Fibroblast of lung (primary cell): Measurements from ENCODE around the gene SFT2D2. TPM values are rescaled to one million over a fixed set of nuclear protein-coding genes. Genes with fewer than 3 reads are reported as not detected.

Source experiments
- DNase-seq, 2 donors: peaks; one replicate each; pipeline versions ENCODE4 v3.0.0 to v3.0.0-alpha.2; 2010; ENCODE audit warnings: low read depth in 2 of 2
- H2AFZ ChIP-seq: 2 replicates; pipeline ENCODE4 v1.5.1; 2012; ENCODE audit warnings: low read length, control low read depth, inconsistent platforms
- H3K27ac ChIP-seq: 2 replicates; pipeline ENCODE4 v1.5.1; 2011; ENCODE audit warnings: low read length, control low read depth; ENCODE audit not compliant: insufficient read depth
- H3K27me3 ChIP-seq: 2 replicates; pipeline ENCODE4 v1.5.1; 2011; ENCODE audit warnings: mild to moderate bottlenecking, low read length; ENCODE audit not compliant: control insufficient read depth, insufficient read depth
- H3K36me3 ChIP-seq: 2 replicates; pipeline ENCODE4 v1.5.1; 2011; ENCODE audit warnings: low read length; ENCODE audit not compliant: control insufficient read depth, insufficient read depth
- H3K4me1 ChIP-seq: 2 replicates; pipeline ENCODE4 v1.5.1; 2011; ENCODE audit warnings: low read length; ENCODE audit not compliant: control insufficient read depth, insufficient read depth; ENCODE audit errors: extremely low read depth
- H3K4me2 ChIP-seq: 2 replicates; pipeline ENCODE4 v1.5.1; 2011; ENCODE audit warnings: low read length, control low read depth; ENCODE audit not compliant: insufficient read depth; ENCODE audit errors: extremely low read depth
- H3K4me3 ChIP-seq, 4 experiments: fragments of 200-600 bp in 1 of 4; sonication (generic) in 1 of 4; replicated peaks in 1 of 4; 2 replicates each; pipeline ENCODE4 v1.5.1; 2011 to 2016; ENCODE audit warnings: low read length in 4 of 4, low read depth in 3 of 4, mild to moderate bottlenecking in 3 of 4, control low read depth in 2 of 4, inconsistent platforms in 1 of 4, mixed read lengths in 1 of 4; ENCODE audit not compliant: insufficient read depth in 1 of 4; ENCODE audit errors: control extremely low read depth in 1 of 4
- H3K79me2 ChIP-seq: 2 replicates; pipeline ENCODE4 v1.5.1; 2012; ENCODE audit warnings: mild to moderate bottlenecking, low read length, inconsistent platforms; ENCODE audit not compliant: control insufficient read depth, insufficient read depth
- H3K9ac ChIP-seq: 2 replicates; pipeline ENCODE4 v1.5.1; 2011; ENCODE audit warnings: mild to moderate bottlenecking, low read length, control low read depth; ENCODE audit not compliant: insufficient read depth
- H3K9me3 ChIP-seq: 2 replicates; pipeline ENCODE4 v1.5.1; 2012; ENCODE audit warnings: low read depth, low read length; ENCODE audit not compliant: control insufficient read depth, insufficient read depth
- H4K20me1 ChIP-seq: 2 replicates; pipeline ENCODE4 v1.5.1; 2011; ENCODE audit warnings: low read length; ENCODE audit not compliant: control insufficient read depth, insufficient read depth; ENCODE audit errors: extremely low read depth
- EZH2 ChIP-seq: IDR thresholded peaks from 2 replicates; pipeline ENCODE4 v1.5.1; 2012; ENCODE audit warnings: low read length, control low read depth, mild to moderate bottlenecking; ENCODE audit errors: missing control alignments
- polyA plus RNA-seq, 2 donors: library from polyadenylated mRNA; depleted of rRNA in 1 of 2; stranded (reverse) in 1 of 2; unstranded in 1 of 2; fragments of >200 nt; gene quantifications; 2 replicates each; pipeline ENCODE4 v1.2.1, GENCODE V29; 2011 to 2012; ENCODE audit warnings: missing spikeins in 1 of 2
- total RNA-seq: library from RNA; depleted of rRNA; stranded (reverse); fragments of >200 nt; gene quantifications from 2 replicates; pipeline ENCODE4 v1.2.1, GENCODE V29; 2014
- TF ChIP-seq, protein P1 (sequence below), 2 donors: IDR thresholded peaks in 1 of 2; conservative IDR thresholded peaks in 1 of 2; 1 replicate in 1 of 2; 2 replicates in 1 of 2; pipeline ENCODE4 v1.5.1; 2011 to 2012; ENCODE audit warnings: low read length in 2 of 2, control low read depth in 1 of 2, inconsistent platforms in 1 of 2, low read depth in 1 of 2, mild to moderate bottlenecking in 1 of 2

Gene SFT2D2
- total and polyA plus RNA-seq, 2 donors (not counting 1 experiment from before 2014, with no cell fraction given), result 29.4 to 36.4 TPM

DNA sequence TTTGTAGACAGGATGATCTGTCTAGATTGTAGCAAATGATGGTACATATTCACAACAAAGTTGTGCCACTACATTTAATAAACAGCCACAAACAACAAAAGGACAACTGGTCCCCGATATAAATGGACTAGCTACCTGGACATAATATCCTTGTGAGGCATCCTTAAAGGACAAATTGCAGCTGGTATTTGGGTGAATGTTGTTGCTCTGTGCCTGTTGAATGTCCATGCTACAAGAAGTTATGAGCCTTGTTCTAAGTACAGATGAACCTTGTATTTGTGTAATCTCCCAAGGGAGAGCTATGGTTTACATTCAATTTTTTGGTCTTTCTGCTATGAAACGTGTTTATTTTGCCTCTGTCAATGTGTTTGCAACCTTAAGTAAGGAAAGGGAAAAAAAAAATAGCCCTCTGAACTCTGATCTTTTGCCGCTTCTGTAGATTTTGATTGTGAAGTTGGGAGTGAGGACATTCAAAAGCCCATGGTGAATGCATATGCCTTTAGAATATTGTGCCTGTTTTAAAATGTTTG is 26.5 kb downstream of the SFT2D2 start:
- no peak for DNase-seq
- Histone ChIP-seq H3K9me3 (no peaks in the 10 kb centered on the region), H3K4me1 (no peaks in the 10 kb centered on the region), H3K36me3 (no peaks in the 10 kb centered on the region), H3K9ac (no peak overlapping the region), H3K27ac (no peak overlapping the region), H3K4me2 (no peak overlapping the region), H2AFZ (no peak overlapping the region), H3K4me3 (no peak overlapping the region), H3K27me3 (no peaks in the 10 kb centered on the region), H3K79me2 (no peaks in the 10 kb centered on the region), H4K20me1 (no peaks in the 10 kb centered on the region)
- TF ChIP-seq, protein P1, sequence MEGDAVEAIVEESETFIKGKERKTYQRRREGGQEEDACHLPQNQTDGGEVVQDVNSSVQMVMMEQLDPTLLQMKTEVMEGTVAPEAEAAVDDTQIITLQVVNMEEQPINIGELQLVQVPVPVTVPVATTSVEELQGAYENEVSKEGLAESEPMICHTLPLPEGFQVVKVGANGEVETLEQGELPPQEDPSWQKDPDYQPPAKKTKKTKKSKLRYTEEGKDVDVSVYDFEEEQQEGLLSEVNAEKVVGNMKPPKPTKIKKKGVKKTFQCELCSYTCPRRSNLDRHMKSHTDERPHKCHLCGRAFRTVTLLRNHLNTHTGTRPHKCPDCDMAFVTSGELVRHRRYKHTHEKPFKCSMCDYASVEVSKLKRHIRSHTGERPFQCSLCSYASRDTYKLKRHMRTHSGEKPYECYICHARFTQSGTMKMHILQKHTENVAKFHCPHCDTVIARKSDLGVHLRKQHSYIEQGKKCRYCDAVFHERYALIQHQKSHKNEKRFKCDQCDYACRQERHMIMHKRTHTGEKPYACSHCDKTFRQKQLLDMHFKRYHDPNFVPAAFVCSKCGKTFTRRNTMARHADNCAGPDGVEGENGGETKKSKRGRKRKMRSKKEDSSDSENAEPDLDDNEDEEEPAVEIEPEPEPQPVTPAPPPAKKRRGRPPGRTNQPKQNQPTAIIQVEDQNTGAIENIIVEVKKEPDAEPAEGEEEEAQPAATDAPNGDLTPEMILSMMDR (conservative IDR thresholded peaks at IDR 0.05 in 1 of 2, IDR thresholded peaks at IDR 0.05 in 1 of 2; ENCODE audit: low read depth in 1 of 2, low read length in 2 of 2), result no peak
- no peak for TF ChIP-seq EZH2

DNA sequence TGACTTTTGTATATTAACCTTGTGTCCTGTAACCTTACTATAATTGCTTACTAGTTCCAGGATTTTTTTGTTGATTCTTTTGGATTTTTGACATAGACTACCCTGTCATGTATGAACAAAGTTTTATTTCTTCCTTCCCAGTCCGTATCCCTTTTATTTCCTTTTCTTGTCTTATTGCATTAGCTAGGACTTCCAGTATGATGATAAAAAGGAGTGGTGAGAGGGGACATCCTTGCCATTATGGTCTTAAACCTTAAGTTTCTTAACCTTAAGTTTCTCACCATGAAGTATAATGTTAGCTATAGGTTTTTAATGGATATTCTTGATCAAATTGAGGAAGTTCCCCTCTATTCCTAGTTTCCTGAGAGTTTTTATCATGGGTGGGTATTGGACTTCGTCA is 30.4 kb downstream of the SFT2D2 start:
- H3K36me3 ChIP-seq, result no peaks in the 10 kb centered on the region
- DNase-seq, result no peak
- H3K27ac ChIP-seq, result no peak overlapping the region
- H3K4me3 ChIP-seq, result no peak overlapping the region
- no peak overlapping the region for H3K4me2 ChIP-seq
- H3K9ac ChIP-seq, result no peak overlapping the region
- H3K79me2 ChIP-seq, result no peaks in the 10 kb centered on the region
- H3K9me3 ChIP-seq, result no peaks in the 10 kb centered on the region
- TF ChIP-seq, protein P1 (conservative IDR thresholded peaks at IDR 0.05 in 1 of 2, IDR thresholded peaks at IDR 0.05 in 1 of 2; ENCODE audit: low read depth in 1 of 2, low read length in 2 of 2), result no peak
- TF ChIP-seq EZH2, result no peak
- no peaks in the 10 kb centered on the region for H3K27me3 ChIP-seq
- H3K4me1 ChIP-seq, result peaks cover 2% of the 10 kb centered on the region
- no peak overlapping the region for H2AFZ ChIP-seq
- no peaks in the 10 kb centered on the region for H4K20me1 ChIP-seq

DNA sequence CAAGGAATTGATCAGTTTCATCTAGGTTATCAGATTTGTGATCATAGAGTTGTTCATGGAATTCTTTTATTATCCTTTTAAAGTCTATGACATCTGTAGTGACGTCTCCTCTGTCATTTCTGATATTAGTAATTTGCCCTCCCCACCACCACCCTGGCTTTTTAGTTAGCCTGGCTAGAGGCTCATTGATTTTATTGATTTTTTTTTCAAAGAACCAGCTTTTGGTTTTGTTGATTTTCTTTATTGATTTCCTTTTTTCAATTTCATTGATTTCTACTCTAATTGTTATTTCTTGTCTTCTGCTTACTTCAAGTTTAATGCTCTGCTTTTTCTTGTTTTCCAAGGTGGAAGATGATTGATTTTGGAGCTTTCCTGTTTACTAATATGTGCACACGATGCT is 31.6 kb downstream of the SFT2D2 start:
- no peaks in the 10 kb centered on the region for H3K79me2 ChIP-seq

More for the DNA sequence above, 31.6 kb downstream of the SFT2D2 start:
- Histone ChIP-seq H3K4me1 (peaks cover 2% of the 10 kb centered on the region), H3K27ac (no peak overlapping the region), H3K27me3 (no peaks in the 10 kb centered on the region), H3K4me3 (no peak overlapping the region), H2AFZ (no peak overlapping the region), H3K4me2 (no peak overlapping the region), H3K9me3 (no peaks in the 10 kb centered on the region), H3K9ac (no peak overlapping the region), H4K20me1 (no peaks in the 10 kb centered on the region), H3K36me3 (no peaks in the 10 kb centered on the region)
- no peak for TF ChIP-seq EZH2
- TF ChIP-seq, protein P1 (conservative IDR thresholded peaks at IDR 0.05 in 1 of 2, IDR thresholded peaks at IDR 0.05 in 1 of 2; ENCODE audit: low read depth in 1 of 2, low read length in 2 of 2), result no peak
- DNase-seq, result no peak
